Fibroblast of the aortic adventitia (primary cell): Measurements from ENCODE around the gene MDH1. TPM values are rescaled to one million over a fixed set of nuclear protein-coding genes. Genes with fewer than 3 reads are reported as not detected.

Source experiments
- DNase-seq: peaks from one replicate; pipeline ENCODE4 v3.0.0-alpha.2; 2010; ENCODE audit warnings: low read depth
- H3K4me3 ChIP-seq: 2 replicates; pipeline ENCODE4 v1.5.1; 2011; ENCODE audit warnings: low read depth, mild to moderate bottlenecking, control low read depth, low read length, moderate library complexity
- total RNA-seq: library from RNA; depleted of rRNA; stranded (reverse); fragments of >200 nt; gene quantifications from 2 replicates; pipeline ENCODE4 v1.2.3, GENCODE V29; 2012; ENCODE audit warnings: low replicate concordance
- TF ChIP-seq, protein P1 (sequence below): IDR thresholded peaks from 2 replicates; pipeline ENCODE4 v1.5.1; 2011; ENCODE audit warnings: mild to moderate bottlenecking, low read length, control low read depth, inconsistent platforms; ENCODE audit not compliant: insufficient read depth

The MDH1 gene
- 129 and 152 TPM in 2 replicates for total RNA-seq

GRCh38 chr2:63588385-63589147 lies at the start of gene MDH1, which contains the start of gene WDPCP:
TSS of gene MDH1 (plus strand) at chr2:63588963. CDS start at chr2:63589044, 81 bp downstream.
TSS of gene WDPCP (minus strand) at chr2:63588477. CDS start at chr2:63588271, 206 bp downstream.
- peak; percentile 100 for DNase-seq
- TF ChIP-seq, protein P1, sequence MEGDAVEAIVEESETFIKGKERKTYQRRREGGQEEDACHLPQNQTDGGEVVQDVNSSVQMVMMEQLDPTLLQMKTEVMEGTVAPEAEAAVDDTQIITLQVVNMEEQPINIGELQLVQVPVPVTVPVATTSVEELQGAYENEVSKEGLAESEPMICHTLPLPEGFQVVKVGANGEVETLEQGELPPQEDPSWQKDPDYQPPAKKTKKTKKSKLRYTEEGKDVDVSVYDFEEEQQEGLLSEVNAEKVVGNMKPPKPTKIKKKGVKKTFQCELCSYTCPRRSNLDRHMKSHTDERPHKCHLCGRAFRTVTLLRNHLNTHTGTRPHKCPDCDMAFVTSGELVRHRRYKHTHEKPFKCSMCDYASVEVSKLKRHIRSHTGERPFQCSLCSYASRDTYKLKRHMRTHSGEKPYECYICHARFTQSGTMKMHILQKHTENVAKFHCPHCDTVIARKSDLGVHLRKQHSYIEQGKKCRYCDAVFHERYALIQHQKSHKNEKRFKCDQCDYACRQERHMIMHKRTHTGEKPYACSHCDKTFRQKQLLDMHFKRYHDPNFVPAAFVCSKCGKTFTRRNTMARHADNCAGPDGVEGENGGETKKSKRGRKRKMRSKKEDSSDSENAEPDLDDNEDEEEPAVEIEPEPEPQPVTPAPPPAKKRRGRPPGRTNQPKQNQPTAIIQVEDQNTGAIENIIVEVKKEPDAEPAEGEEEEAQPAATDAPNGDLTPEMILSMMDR = no peak
- H3K4me3 ChIP-seq = peak within 1 kb of the TSS; percentile 97

DNA sequence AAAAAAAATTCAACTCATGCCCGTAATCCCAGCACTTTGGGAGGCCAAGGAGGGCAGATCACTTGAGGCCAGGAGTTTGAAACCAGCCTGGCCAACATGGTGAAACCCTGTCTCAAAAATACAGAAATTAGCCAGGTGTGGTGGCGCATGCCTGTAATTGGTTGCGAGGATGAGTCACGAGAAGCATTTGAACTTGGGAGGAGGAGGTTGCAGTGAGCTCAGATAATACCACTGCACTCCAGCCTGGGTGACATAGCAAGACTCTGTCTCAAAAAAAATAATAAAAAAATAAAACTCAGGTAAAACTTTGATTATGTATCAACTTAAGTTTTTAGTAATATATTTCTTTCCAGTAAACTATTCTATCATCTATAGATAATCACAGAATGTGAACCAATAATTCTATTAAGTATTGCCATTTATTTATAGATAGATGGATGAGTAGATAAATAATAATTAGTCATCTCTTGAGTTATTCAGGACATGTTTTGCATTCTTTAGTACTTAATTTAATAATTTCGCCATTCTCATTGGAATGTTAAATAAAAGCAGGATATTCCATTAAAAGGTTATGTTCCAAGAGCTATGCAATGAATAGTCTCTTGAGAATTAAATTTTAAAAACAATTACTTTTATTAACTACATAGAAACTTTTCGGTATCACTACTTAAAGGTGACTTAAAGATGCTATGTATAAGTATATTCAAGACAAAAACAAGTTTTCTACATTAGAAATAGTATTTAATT lies 49.2 kb upstream of the MDH1 start:
- DNase-seq = no peak
- H3K4me3 ChIP-seq = no peak overlapping the region
- TF ChIP-seq, protein P1 = no peak

DNA sequence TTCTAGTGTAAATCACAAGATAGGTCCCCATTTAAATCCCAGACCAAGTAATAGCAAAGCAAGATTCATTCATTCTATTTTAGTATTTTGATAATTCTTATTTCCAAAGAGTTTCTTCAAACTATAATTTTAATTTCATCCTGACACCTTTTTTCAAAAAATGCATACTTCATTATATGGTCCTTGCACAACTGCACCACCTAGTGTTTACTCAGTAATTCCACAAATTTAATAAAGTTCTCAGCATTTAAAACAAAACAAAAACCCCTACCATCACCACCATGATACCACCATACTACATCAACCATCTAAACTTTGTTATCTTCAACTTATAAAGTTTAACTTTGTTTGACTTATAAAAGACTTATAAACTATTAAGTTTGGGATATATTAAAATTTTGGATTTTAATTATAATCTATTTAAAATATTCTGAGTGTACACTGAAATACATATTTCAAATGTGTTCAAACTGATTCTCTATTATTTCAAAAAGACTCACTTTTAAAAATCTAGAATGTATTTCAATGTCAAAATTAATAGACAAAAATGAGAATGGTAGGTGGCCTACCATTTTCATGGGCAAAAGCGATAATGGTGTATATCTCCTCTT lies 44.6 kb upstream of the MDH1 start:
- TF ChIP-seq, protein P1 = peak; percentile 56
- peak; percentile 33 for DNase-seq
- no peak overlapping the region for H3K4me3 ChIP-seq

GRCh38 chr2:63545023-63545422 lies 43.7 kb upstream of the MDH1 start:
- TF ChIP-seq, protein P1 = no peak
- no peak overlapping the region for H3K4me3 ChIP-seq
- DNase-seq = no peak

DNA sequence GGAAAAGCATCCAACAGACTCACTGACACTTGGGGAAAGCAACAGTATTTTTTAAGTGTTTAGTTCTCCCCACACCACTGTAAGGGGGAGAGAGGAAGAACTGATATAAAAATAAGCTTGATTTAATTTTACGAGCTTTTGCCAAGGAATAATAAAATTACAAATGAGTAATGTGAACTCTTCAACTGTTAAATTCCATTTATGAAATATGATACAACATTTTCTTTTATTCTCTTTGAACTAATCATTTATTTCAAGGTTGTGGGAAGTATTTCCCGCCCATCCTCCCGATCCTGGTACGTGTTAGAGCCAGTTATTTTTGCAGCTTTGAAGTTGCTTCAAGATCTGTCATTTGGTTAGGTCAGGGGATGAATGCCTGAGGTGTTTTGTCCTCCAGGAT lies 35.7 kb upstream of the MDH1 start:
- peak; percentile 36 for DNase-seq
- H3K4me3 ChIP-seq = no peak overlapping the region
- TF ChIP-seq, protein P1 = no peak

GRCh38 chr2:63555299-63555698 lies 33.5 kb upstream of the MDH1 start:
- TF ChIP-seq, protein P1 = no peak
- DNase-seq = no peak
- no peak overlapping the region for H3K4me3 ChIP-seq
